ENCODE measurements around the gene RPS24.
"Not testable (repeated sequence)": the region's sequence is repeated elsewhere in the genome, so short reads cannot be mapped to it uniquely, and the experiment has no call there.

RPS24 gene

DNA sequence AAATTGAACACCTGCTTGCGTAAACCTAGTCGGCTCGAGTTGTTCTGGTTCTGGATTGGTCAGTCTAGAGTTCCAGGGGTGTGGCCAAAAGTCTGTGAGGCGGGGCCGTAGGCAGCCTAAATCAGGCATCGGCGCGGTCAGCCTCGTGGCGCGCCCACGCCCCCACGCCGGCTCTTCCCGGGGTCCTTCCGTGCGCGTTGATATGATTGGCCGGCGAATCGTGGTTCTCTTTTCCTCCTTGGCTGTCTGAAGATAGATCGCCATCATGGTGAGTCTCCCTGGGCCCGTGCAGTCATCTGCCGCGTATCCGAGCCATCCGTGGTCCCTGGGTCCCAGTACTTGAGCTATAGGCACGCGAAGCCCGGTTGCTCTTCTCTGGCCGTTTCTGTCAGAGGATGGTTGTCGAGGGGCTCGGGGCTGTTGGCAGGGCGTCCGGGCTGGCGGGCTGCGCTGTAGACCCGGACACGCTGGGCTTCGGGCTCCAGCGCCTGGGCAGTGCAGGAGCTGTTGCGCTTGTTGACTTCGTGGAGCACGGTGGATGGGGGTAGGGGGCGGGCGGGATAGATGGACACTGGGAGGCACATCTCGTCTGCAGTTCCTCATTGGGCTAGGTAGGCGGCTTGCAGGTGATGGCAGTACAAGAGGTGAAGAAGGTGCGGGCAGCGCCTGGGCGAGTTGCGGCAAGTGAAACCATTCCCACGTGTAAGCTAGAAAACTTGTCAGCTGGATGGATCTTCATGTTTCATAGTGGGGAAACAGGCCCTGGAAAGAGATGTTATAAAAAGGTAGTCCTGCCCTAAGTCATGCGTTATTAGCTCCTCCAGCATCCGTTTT, at the start of gene RPS24:
Gene RPS24, plus strand, starts transcription at position 227 of the 834 bp plus-strand sequence. Its CDS starts 39 bp downstream, at position 266.
- DNase-seq (ENCODE audit: low read depth in 1 of 2, low spot score in 1 of 2), result peak; percentile 88 to 95

DNA sequence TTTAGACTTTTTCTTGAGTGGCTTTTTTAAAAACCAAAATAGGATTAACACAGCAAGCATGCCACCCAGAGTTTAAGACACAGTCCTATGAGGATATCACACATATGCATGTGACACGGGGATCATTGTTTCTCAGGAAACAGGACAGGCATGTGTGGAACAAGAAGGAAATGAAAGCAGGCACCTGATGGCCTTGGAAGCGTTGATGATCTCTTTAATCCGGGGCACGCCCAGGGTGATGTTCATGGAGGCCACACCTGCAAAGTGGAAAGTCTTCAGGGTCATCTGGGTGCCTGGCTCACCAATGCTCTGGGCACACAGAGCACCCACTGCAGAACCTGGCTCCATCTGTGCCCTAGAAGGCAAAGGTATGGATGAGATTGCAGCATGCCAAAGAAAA, 48.7 kb upstream of the RPS24 start:
- DNase-seq (ENCODE audit: low read depth in 1 of 2, low spot score in 1 of 2), result no peak

DNA sequence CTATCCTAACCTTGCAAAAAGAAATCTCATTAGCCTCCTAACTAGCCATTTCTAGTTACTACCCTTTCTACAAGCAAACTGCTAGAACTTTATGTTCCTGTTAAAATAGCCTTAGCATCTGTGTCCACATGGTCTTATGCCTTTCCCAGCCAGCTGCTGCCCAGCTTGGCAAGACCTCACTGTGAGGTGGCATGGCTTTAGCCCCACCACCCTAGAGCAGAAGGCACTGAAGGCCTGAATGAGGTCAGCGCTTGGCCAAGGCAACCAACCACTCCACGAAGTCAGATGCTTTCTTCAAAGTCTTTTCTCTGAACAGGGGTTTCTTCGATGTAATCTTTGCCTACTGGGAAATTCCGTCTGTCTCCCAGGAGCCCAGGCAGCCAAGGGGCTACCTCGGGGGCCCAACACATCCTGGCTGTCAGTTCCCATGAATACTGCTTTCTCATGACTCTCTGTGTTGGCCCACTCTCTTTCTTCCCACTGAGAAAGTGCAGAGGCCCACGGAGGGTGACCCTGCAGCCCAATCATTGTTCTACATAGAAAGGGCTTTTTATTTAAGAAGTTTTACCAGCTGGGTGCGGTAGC, 45.9 kb upstream of the RPS24 start:
- no peak for DNase-seq (ENCODE audit: low read depth in 1 of 2, low spot score in 1 of 2)

DNA sequence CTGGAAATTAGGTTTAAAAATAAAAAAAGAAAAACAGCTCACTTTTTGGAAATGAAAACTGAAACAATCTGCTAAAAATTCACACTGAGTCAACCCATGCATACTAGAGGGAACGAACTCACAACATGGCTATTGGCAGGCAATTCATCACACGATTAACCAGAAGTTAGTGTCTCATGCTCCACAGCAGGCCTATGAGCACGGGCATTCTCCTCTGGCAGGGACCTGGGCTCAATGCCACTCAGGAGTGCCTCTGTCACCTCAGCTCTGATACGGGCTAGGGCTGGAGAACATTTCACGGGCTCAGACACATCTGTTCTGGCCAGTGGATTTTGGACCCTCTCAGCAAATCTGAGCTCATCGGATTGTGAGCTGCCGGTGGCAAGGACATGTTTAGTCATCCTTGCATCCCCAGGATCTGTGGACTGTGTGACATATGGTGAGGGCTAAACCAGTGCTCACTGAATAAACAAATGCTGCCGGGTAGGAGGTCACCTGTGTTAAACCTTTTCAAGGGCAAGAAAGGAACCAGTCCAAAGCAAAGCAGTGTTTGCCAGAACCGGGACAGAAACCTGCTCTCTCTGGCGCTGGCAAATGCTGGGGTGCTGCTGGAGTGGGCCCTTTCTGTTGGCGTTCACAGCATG, 44.5 kb upstream of the RPS24 start:
- DNase-seq (ENCODE audit: low read depth in 1 of 2, low spot score in 1 of 2), result no peak

DNA sequence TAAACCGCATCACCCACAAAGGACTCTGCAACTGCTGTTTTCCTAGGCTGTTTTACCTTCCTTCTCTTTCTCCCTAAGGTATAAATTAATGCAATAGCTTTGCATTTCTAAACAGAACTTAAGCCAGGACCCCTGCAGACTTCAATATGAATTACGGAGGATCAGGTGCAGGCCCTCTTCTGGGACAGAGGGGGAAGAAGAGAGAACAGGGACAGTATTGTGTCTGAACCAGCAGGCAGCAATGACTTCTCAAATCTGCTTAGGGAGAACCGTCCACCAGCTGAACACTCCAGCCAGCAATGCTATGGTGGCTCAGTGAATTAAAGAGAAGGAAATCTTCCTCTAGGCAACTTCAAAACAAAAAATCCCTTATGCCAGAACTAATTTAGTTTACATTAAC, 40.0 kb upstream of the RPS24 start:
- no peak for DNase-seq (ENCODE audit: low read depth in 1 of 2, low spot score in 1 of 2)

DNA sequence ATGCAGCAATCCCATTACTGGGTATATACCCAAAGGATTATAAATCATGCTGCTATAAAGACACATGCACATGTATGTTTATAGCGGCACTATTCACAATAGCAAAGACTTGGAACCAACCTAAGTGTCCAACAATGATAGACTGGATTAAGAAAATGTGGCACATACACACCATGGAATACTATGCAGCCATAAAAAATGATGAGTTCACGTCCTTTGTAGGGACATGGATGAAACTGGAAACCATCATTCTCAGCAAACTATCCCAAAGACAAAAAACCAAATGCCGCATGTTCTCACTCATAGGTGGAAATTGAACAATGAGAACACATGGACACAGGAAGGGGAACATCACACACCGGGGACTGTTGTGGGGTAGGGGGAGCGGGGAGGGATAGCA, 34.9 kb upstream of the RPS24 start:
- DNase-seq (ENCODE audit: low read depth in 1 of 2, low spot score in 1 of 2), result not testable (repeated sequence)

DNA sequence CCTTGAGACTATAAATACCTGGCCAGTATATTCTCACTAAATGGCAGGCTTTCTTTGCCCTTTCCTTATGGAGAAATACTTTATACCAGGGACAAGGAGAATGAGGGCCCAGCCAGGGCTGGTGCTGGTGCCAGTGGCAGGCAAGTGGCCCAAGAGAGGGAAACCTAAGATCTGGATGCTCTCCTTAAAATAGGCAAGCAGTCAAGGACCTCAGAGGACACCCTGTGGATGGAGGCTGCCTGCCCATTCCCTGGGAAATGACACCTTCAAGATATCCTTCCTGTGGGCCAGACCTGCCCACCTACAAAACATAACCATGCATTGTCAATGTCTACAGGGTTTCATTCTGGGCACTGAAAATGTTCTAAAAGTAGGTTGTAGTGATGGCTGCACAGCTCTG, 33.5 kb upstream of the RPS24 start:
- DNase-seq (ENCODE audit: low read depth in 1 of 2, low spot score in 1 of 2), result no peak

DNA sequence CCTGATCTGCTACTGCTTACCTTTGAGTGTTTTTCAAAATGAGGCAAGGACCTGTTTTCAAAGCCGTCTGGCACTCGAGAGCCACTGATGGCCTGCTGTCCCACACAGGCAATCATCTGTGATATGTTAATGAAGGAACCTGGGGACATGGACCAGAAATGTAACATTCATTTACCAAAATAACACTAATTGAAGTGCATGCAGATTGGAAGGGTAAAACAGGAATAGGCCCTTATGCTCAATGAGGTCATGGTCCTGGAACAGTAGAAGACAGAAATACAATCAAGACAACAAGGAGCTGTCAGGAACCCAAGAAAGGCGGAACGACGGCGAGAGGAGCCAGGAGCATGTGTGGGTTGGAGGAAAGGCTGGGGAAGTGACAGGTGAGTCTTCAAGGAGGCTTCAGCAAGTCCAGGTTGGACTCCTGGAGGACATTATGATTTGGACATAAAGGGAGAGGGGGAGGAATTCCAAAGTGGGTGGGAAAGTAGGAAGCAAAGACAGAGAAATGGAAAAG, 32.6 kb upstream of the RPS24 start:
- no peak for DNase-seq (ENCODE audit: low read depth in 1 of 2, low spot score in 1 of 2)

DNA sequence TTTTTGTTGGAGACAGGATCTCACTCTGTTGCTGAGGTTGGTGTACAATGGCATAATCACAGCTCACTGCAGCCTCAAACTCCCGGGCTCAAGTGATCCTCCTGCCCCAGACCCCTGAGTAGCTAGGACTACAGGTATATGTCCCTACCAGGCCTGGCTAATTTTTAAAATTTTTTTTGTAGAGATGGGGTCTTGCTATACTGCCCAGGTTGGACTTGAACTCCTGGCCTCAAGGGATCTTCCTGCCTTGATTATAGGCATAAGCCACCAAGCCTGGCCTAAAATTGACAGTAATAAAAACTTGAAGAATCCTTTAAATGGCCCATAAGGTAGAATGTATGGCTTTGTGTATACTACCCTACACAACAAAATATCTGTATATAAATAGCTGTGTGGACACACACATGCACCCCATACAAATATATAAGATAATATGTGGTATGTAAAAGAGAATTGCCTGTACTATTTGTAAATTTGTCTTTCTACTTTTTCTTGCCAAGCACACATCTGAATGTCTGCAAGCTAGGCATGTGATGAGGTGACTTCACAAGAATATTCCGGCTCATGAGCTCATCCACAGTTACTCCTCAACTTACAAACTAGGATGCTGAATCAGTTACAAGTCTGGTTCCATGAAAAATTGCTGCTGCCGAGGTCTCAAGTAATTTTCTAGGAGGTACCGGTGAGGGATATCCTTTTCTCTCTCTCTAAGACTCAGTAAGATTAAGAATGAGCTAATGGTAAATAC, 30.9 kb upstream of the RPS24 start:
- no peak for DNase-seq (ENCODE audit: low read depth in 1 of 2, low spot score in 1 of 2)

DNA sequence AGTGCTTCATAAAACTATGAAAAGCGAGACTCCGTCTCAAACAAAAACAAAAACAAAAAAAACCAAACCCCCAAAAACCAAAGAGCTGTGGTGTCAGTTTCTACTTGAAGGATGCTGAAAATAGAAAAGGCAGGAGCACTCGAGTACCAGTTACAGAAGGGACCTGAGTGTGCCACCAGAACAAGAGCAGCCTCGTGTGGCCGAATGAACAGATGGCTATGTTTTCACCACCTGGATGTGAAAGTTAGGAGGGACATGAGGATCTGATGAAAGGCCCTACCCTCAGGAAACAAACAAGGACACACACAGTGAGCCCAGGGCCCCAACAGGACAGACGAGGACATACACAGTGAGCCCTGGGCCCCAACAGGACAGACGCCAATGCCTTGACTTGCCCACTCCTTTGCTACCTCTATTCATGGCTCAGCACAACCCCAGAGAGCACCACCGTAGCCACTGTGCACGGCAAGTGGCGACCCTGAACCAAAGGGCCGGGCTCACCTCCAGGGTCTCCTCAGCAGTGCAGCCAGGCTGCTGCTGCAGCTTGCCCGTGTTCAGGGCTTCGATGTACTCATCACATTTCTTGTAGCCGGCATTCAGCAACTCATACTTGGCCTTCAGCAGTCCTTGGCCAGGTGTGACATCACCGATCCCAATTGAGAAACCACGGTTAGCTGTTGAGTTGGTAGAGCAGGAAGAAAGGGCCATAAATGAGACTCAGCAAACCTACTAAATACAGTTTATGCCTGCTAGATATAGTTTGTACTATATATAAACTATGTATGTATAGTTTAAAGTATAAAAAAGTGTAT, 29.2 kb upstream of the RPS24 start:
- no peak for DNase-seq (ENCODE audit: low read depth in 1 of 2, low spot score in 1 of 2)

DNA sequence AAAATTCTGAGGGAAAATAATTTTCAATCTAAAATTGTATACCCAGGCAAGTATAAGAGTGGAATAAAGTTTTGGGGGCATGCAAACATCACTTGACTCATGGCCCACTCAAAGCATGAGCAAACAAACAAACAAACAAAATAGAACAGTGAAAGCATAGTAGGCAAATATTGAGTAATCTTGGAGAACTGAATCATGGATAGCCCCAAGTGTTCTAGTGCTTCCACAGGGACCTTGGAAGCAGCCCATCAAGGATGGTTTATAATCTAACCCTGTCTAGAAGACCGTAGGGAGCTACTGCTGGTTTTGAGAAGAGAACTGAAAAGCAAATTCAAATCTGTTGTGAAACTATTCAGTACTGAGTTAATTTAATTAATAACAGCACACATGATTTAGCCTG, 26.5 kb upstream of the RPS24 start:
- no peak for DNase-seq (ENCODE audit: low read depth in 1 of 2, low spot score in 1 of 2)

DNA sequence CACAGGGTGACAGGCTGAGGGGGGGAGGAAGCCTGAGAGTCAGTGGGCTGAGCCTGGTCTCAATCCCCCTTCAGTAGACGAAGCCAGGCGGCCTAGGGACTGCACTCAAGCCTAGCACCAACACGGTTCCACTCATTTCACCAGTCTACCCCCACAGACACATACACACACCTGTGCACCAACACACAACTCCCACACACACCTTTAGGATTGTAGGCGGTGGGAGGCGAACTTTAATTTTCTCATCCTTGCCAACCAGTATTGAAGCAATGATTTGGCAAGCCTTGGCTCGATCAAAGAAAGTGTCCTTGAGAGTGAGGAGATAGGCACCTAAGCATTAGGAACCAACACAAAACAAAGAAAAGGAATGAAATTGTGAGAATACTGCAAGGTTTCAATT, 24.0 kb upstream of the RPS24 start:
- DNase-seq (ENCODE audit: low read depth in 1 of 2, low spot score in 1 of 2), result no peak

DNA sequence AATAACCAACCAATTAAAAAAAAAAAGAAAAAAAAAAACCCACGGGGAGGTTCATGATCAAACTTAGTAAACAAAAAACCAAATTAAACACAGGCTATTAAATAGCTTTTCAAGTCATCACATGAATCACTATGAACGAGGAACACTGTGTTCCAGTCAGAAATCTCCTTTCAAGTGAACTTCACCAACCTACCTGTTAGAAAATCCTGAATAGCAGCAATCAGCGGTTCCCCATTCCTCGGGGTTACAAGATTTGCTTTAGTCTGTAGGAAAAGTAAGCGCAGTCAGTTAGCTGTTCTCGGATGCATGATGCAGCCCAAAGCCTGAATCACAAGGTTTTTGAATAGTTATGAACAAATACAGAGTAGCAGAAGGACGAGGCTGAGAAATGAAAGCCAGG, 23.4 kb upstream of the RPS24 start:
- DNase-seq (ENCODE audit: low read depth in 1 of 2, low spot score in 1 of 2), result no peak

DNA sequence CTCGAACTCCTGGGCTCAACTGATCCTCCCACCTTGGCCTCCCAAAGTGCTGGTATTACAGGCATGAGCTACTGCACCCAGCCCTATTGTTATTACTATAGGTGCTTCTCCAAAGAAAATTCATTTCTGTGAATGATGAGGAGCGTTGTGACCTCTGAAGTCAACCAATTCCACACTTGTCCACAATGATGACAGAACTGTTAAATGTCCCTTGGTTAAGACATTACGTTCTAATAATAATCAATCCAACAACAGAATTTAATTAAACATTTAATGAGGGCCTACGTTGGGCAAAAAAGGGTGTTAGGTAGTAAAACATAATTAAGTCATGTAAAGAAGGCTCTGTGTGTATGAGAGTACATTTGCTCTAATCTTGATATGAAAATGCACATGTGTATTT, 22.6 kb upstream of the RPS24 start:
- DNase-seq (ENCODE audit: low read depth in 1 of 2, low spot score in 1 of 2), result no peak

DNA sequence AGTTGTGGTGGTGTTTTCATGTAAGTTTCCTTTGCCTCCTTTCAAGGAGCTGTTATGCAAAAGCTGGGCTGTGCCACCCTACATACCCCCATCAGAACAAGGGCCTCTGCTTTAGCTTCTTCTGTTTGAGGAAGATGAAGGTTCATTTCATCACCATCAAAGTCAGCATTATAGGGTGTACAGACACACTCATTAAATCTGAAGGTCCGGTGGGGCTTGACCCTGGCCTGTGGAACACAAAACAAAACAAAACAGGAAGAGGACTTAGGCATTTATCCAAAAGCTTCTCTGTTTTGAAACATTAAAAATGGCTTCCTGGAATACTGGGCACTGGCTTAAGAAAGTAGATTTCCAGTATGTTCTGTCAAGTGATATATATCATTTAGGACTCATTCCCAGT, 20.1 kb upstream of the RPS24 start:
- DNase-seq (ENCODE audit: low read depth in 1 of 2, low spot score in 1 of 2), result no peak

DNA sequence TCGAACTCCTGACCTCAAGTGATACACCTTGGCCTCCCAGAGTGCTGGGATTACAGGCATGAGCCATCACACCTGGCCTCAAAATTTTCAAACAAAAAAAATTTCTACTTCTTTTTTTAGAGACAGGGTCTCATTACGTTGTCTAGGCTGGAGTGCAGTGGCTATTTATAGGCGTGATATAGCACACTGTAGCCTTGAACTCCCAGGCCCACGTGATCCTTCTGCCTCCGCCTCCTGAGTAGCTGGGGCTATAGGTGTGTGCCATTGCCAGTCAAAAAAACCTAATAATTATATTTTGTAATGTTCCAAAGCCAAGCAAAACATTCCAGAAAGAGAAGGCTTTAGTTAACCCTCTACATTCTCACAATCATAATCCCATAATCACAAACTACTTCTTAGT, 18.1 kb upstream of the RPS24 start:
- DNase-seq (ENCODE audit: low read depth in 1 of 2, low spot score in 1 of 2), result no peak

DNA sequence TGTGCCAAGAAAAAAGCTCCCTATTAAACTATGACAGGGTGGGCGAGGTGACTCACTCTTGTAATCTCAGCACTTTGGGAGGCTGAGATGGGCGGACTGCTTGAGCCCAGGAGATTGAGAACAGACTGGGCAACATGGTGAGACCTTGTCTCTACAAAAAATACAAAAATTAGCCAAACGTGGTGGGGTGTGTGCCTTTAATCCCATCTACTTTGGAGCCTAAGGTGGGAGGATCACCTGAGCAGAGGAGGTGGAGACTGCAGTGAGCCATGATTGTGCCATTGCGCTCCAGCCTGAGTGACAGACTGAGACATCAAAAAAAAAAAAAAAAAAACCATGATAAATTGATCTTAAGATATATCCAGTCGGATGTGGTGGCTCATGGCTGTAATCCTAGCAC, 15.8 kb upstream of the RPS24 start:
- no peak for DNase-seq (ENCODE audit: low read depth in 1 of 2, low spot score in 1 of 2)

DNA sequence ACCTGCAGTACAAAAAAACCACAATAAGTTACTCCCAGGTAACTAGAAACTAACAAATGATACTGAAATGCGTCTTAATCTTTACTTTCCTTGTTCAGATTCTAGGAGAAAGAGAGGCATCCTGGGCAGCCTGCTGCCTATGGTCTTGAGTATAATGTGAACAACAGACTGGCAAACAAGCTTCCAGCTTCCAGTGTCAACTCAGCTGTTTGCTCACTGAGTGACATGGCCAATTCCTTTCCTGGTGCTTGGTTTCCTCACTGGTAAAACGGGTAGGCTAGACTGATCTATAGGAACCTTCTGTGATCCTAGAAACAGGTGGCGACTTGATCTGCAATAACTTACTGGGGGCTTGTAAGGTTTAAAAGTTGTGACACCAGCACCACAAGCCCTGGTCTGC, 14.4 kb upstream of the RPS24 start:
- DNase-seq (ENCODE audit: low read depth in 1 of 2, low spot score in 1 of 2), result no peak

DNA sequence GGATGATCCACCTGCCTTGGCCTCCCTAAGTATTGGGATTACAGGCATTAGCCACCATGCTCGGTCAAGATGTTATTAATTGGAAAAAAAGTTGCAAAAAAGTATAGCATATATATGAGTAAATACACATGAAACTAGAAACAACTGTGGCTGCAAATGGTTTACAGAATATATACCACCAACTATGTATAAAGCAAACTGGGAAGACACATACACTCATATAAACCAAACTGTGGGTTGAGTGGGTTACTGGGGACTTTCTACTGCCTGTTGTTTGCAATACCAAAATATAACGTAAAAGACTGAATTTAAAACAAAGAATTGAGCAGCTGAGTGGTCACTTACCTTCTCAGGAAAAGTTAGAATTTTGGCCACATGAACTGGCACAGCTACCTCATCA, 12.5 kb upstream of the RPS24 start:
- no peak for DNase-seq (ENCODE audit: low read depth in 1 of 2, low spot score in 1 of 2)

DNA sequence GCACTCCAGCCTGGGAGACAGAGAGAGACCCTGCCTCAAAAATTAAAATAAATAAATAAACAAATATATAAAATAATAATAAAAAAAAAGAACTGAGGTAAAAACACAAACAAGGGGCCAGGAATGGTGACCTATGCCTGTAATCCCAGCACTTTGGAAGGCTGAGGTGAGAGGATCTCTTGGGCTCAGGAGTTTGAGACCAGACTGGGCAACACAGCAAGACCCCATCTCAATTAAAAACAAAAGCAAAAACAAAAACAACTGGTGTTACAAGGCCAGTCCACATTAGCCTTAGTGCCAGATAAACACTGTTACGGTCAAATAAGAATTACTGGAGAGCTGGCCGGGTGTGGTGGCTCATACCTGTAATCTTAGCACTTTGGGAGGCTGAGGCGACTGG, 9.9 kb upstream of the RPS24 start:
- DNase-seq (ENCODE audit: low read depth in 1 of 2, low spot score in 1 of 2), result no peak
